ENCODE data around the gene FBXW5. TPM values are rescaled to one million over a fixed set of nuclear protein-coding genes. Genes with fewer than 3 reads are reported as not detected.

Gene FBXW5
- total RNA-seq, 1 experiment from 2014 or later = 72.6 TPM

- H3K27ac ChIP-seq (ENCODE audit: low read length) = no peak overlapping the region
- H3K27me3 ChIP-seq (ENCODE audit: control insufficient read depth, insufficient read depth, low read length) = no peaks in the 10 kb centered on the region
- ChIA-PET CTCF (no interaction called here), POLR2A (no interaction called here)
- peaks cover 7% of the 10 kb centered on the region; the same call in 1 of the 2 replicates for H3K4me1 ChIP-seq (ENCODE audit: control insufficient read depth, insufficient read depth, low read length)
- DNase-seq (ENCODE audit: low read depth, low spot score) (no peak), ATAC-seq (no peak)
- intact Hi-C loops (cut with micrococcal nuclease; ENCODE audit: unreplicated experiment) = no loop called here
- H3K4me3 ChIP-seq (ENCODE audit: low read depth in 2 of 2, low read length in 2 of 2) = no peak overlapping the region
- BruUV-seq (replicated peaks) = no TSS peak
- no peaks in the 10 kb centered on the region; the same call in 1 of the 2 replicates for H3K36me3 ChIP-seq (ENCODE audit: control insufficient read depth, insufficient read depth, low read length)
- H3K9me3 ChIP-seq (ENCODE audit: control insufficient read depth, insufficient read depth, low read depth, low read length) = no peaks in the 10 kb centered on the region
- in situ Hi-C loops (cut with HindIII; ENCODE audit: low pct_unique_long_range_greater_than_20kb, low sequenced_read_pairs) = no loop called here
- TF ChIP-seq REST (IDR thresholded peaks at IDR 0.05; ENCODE audit: insufficient read depth in 1 of 2, low read depth in 2 of 2, low read length in 1 of 2) = no peak
- no peak for TF ChIP-seq TCF7L2 (IDR thresholded peaks at IDR 0.05; ENCODE audit: low read depth, low read length)
- no peak for TF ChIP-seq SIN3A (IDR thresholded peaks at IDR 0.05; ENCODE audit: borderline replicate concordance, insufficient read depth, low read depth, low read length)
- TF ChIP-seq CTCF (IDR thresholded peaks at IDR 0.05) = no peak
- TF ChIP-seq POLR2AphosphoS5 (IDR thresholded peaks at IDR 0.05; ENCODE audit: low read depth, low read length) = no peak
These were observed 44.3 kb upstream of the FBXW5 start for GRCh38 chr9:136988872-136989271.

- Histone ChIP-seq H3K4me3 (ENCODE audit: low read depth in 2 of 2, low read length in 2 of 2) (no peak overlapping the region), H3K36me3 (ENCODE audit: control insufficient read depth, insufficient read depth, low read length) (no peaks in the 10 kb centered on the region), H3K4me1 (ENCODE audit: control insufficient read depth, insufficient read depth, low read length) (no peaks in the 10 kb centered on the region), H3K27me3 (ENCODE audit: control insufficient read depth, insufficient read depth, low read length) (no peaks in the 10 kb centered on the region), H3K27ac (ENCODE audit: low read length) (no peak overlapping the region), H3K9me3 (ENCODE audit: control insufficient read depth, insufficient read depth, low read depth, low read length) (no peaks in the 10 kb centered on the region)
- DNase-seq (ENCODE audit: low read depth, low spot score) (no peak), ATAC-seq (no peak)
- ChIA-PET POLR2A (no interaction called here), CTCF (no interaction called here)
- in situ Hi-C loops (cut with HindIII; ENCODE audit: low pct_unique_long_range_greater_than_20kb, low sequenced_read_pairs) = no loop called here
- BruUV-seq (replicated peaks) = no TSS peak
- TF ChIP-seq REST (IDR thresholded peaks at IDR 0.05; ENCODE audit: insufficient read depth in 1 of 2, low read depth in 2 of 2, low read length in 1 of 2) = no peak
- TF ChIP-seq TCF7L2 (IDR thresholded peaks at IDR 0.05; ENCODE audit: low read depth, low read length) = no peak
- no peak for TF ChIP-seq SIN3A (IDR thresholded peaks at IDR 0.05; ENCODE audit: borderline replicate concordance, insufficient read depth, low read depth, low read length)
- TF ChIP-seq CTCF (IDR thresholded peaks at IDR 0.05) = no peak
- TF ChIP-seq POLR2AphosphoS5 (IDR thresholded peaks at IDR 0.05; ENCODE audit: low read depth, low read length) = no peak
- intact Hi-C loops (cut with micrococcal nuclease; ENCODE audit: unreplicated experiment) = no loop called here
These were observed 41.3 kb upstream of the FBXW5 start for GRCh38 chr9:136985853-136986252.
